CD14-positive monocyte (primary cell): Measurements from ENCODE around the gene CST8. TPM values are rescaled to one million over a fixed set of nuclear protein-coding genes. Genes with fewer than 3 reads are reported as not detected.

Experiments
- DNase-seq, 3 donors: peaks; one replicate each; pipeline ENCODE4 v3.0.0-alpha.2; 2011 to 2022
- H2AFZ ChIP-seq: 2 replicates; pipeline ENCODE4 v1.6.0; 2012; ENCODE audit warnings: mild to moderate bottlenecking, low read depth, low read length, inconsistent platforms; ENCODE audit not compliant: insufficient read depth, poor library complexity, severe bottlenecking
- H3K27ac ChIP-seq, 2 donors: 1 replicate in 1 of 2; 2 replicates in 1 of 2; pipeline ENCODE4 v1.5.1; 2012 to 2013; ENCODE audit warnings: low read length in 2 of 2, control low read depth in 1 of 2, inconsistent platforms in 1 of 2, low read depth in 1 of 2, mild to moderate bottlenecking in 1 of 2
- H3K27me3 ChIP-seq, 2 donors: one replicate each; pipeline versions ENCODE4 v1.6.0 to v1.6.1; 2011 to 2013; ENCODE audit warnings: low read length in 2 of 2; ENCODE audit not compliant: control insufficient read depth in 2 of 2, insufficient read depth in 2 of 2
- H3K36me3 ChIP-seq, 2 donors: replicated peaks in 1 of 2; 1 replicate in 1 of 2; 2 replicates in 1 of 2; pipeline versions ENCODE4 v1.5.1 to v1.6.1; 2012 to 2013; ENCODE audit warnings: low read length in 2 of 2, control low read depth in 1 of 2, inconsistent platforms in 1 of 2, mild to moderate bottlenecking in 1 of 2; ENCODE audit not compliant: insufficient read depth in 2 of 2, control insufficient read depth in 1 of 2
- H3K4me1 ChIP-seq, 2 donors: 1 replicate in 1 of 2; 2 replicates in 1 of 2; pipeline versions ENCODE4 v1.5.1 to v1.6.1; 2012 to 2013; ENCODE audit warnings: low read length in 2 of 2, control low read depth in 1 of 2, inconsistent platforms in 1 of 2, mild to moderate bottlenecking in 1 of 2, moderate library complexity in 1 of 2; ENCODE audit not compliant: insufficient read depth in 2 of 2, control insufficient read depth in 1 of 2
- H3K4me2 ChIP-seq: replicated peaks from 2 replicates; pipeline ENCODE3; 2012; ENCODE audit warnings: low read length, moderate library complexity, mild to moderate bottlenecking; ENCODE audit not compliant: poor library complexity, severe bottlenecking; ENCODE audit errors: extremely low read depth
- H3K4me3 ChIP-seq, 3 experiments: fragments of 200-600 bp in 1 of 3; sonication (generic) in 1 of 3; replicated peaks in 1 of 3; 1 replicate in 2 of 3; 2 replicates in 1 of 3; pipeline ENCODE4 v1.5.1; 2011 to 2013; ENCODE audit warnings: low read length in 3 of 3, mild to moderate bottlenecking in 3 of 3, control low read depth in 2 of 3, low read depth in 2 of 3, inconsistent platforms in 1 of 3, moderate library complexity in 1 of 3
- H3K79me2 ChIP-seq: 2 replicates; pipeline ENCODE4 v1.6.0; 2012; ENCODE audit warnings: mild to moderate bottlenecking, control low read depth, inconsistent platforms, low read length, moderate library complexity; ENCODE audit not compliant: insufficient read depth
- H3K9ac ChIP-seq: 2 replicates; pipeline ENCODE4 v1.6.0; 2017; ENCODE audit warnings: low read length, mild to moderate bottlenecking; ENCODE audit not compliant: insufficient read depth, poor library complexity, severe bottlenecking
- H3K9me3 ChIP-seq, 2 donors: replicated peaks in 1 of 2; 1 replicate in 1 of 2; 2 replicates in 1 of 2; pipeline versions ENCODE4 v1.5.1 to v1.6.1; 2012 to 2013; ENCODE audit warnings: low read length in 2 of 2, control low read depth in 1 of 2; ENCODE audit not compliant: control insufficient read depth in 1 of 2, insufficient read depth in 1 of 2
- H4K20me1 ChIP-seq: 2 replicates; pipeline ENCODE4 v1.6.0; 2012; ENCODE audit warnings: mild to moderate bottlenecking, low read length, control low read depth, moderate library complexity; ENCODE audit not compliant: insufficient read depth
- H3K27ac Mint-ChIP-seq, 7 donors: one replicate each; pipeline ENCODE4 v1.8.0; 2020; ENCODE audit warnings: mild to moderate bottlenecking in 7 of 7, mixed read lengths in 7 of 7, moderate library complexity in 6 of 7, inconsistent platforms in 2 of 7
- H3K27me3 Mint-ChIP-seq, 3 donors: one replicate each; pipeline ENCODE4 v1.8.0; 2021 to 2022; ENCODE audit warnings: low read depth in 3 of 3, mild to moderate bottlenecking in 3 of 3, mixed read lengths in 3 of 3, moderate library complexity in 3 of 3, inconsistent platforms in 1 of 3
- H3K36me3 Mint-ChIP-seq, 2 donors: one replicate each; pipeline ENCODE4 v1.8.0; 2020; ENCODE audit warnings: mixed read lengths in 2 of 2, inconsistent platforms in 1 of 2, mild to moderate bottlenecking in 1 of 2
- H3K4me1 Mint-ChIP-seq: one replicate; pipeline ENCODE4 v1.8.0; 2020; ENCODE audit warnings: mild to moderate bottlenecking, mixed read lengths
- H3K4me3 Mint-ChIP-seq, 2 donors: one replicate each; pipeline ENCODE4 v1.8.0; 2020; ENCODE audit warnings: mild to moderate bottlenecking in 2 of 2, mixed read lengths in 2 of 2, moderate library complexity in 1 of 2
- H3K9me3 Mint-ChIP-seq, 7 donors: one replicate each; pipeline ENCODE4 v1.8.0; 2020 to 2022; ENCODE audit warnings: mixed read lengths in 7 of 7, mild to moderate bottlenecking in 6 of 7, moderate library complexity in 6 of 7, inconsistent platforms in 2 of 7
- WGBS: methylation state at CpG from one replicate; pipeline ENCODE4 v1.1.5; 2013; ENCODE audit warnings: missing lambda C conversion rate; ENCODE audit not compliant: insufficient coverage; 5-methylcytosine and 5-hydroxymethylcytosine counted together
- intact Hi-C, 2 donors: fragments of 100-400 bp; cut with micrococcal nuclease; formaldehyde crosslinking; loops; one replicate each; pipeline versions ENCODE4 v1.15.0 to v1.15.1; 2023
- polyA plus RNA-seq, 3 donors: library from polyadenylated mRNA; depleted of rRNA in 1 of 3; unstranded in 2 of 3; stranded (reverse) in 1 of 3; fragments of 300-500 nt in 2 of 3; fragments of >200 nt in 1 of 3; fragmentation: Illumina TruSeq in 2 of 3; gene quantifications; 1 replicate in 2 of 3; 2 replicates in 1 of 3; pipeline ENCODE4 v1.2.3, GENCODE V29; 2012 to 2021
- TF ChIP-seq, protein P1 (sequence below): fragments of 200-600 bp; IDR thresholded peaks from one replicate; pipeline ENCODE4 v1.8.0; 2022; ENCODE audit warnings: antibody characterized with exemption, mild to moderate bottlenecking

Gene CST8
- polyA plus RNA-seq, 3 donors = not detected

DNA sequence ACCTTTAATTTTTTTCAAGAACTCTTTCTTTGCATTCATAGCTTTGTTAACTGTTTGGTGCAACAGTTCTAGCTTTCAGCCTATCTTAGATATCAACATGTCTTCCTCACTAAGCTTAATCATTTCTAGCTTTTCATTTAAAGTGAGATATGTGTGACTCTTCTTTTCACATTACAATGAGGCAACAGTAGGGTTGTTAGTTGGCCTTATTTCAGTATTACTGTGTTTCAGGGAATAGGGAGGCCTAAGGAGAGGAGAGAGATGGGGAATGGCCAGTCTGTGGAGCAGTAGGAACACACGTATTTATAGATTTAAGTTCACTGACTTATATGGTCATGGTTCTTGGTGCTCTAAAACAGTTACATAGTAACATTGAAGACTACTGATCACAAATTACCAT, 41.6 kb downstream of the CST8 start:
- intact Hi-C loops = no loop called here
- TF ChIP-seq, protein P1, sequence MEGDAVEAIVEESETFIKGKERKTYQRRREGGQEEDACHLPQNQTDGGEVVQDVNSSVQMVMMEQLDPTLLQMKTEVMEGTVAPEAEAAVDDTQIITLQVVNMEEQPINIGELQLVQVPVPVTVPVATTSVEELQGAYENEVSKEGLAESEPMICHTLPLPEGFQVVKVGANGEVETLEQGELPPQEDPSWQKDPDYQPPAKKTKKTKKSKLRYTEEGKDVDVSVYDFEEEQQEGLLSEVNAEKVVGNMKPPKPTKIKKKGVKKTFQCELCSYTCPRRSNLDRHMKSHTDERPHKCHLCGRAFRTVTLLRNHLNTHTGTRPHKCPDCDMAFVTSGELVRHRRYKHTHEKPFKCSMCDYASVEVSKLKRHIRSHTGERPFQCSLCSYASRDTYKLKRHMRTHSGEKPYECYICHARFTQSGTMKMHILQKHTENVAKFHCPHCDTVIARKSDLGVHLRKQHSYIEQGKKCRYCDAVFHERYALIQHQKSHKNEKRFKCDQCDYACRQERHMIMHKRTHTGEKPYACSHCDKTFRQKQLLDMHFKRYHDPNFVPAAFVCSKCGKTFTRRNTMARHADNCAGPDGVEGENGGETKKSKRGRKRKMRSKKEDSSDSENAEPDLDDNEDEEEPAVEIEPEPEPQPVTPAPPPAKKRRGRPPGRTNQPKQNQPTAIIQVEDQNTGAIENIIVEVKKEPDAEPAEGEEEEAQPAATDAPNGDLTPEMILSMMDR = no peak
- Histone ChIP-seq H3K79me2 (no peaks in the 10 kb centered on the region), H3K27ac (no peak overlapping the region), H3K27me3 (no peaks in the 10 kb centered on the region), H4K20me1 (no peaks in the 10 kb centered on the region), H3K4me3 (no peak overlapping the region), H3K36me3 (no peaks in the 10 kb centered on the region), H3K9me3 (peaks cover 16 to 30% of the 10 kb centered on the region in 2 donors), H3K4me1 (no peaks in the 10 kb centered on the region), H2AFZ (no peak overlapping the region), H3K4me2 (no peak overlapping the region), H3K9ac (no peak overlapping the region)
- H3K36me3 Mint-ChIP-seq = no peaks in the 10 kb centered on the region
- H3K4me1 Mint-ChIP-seq = peaks cover 10% of the 10 kb centered on the region
- no peak overlapping the region for H3K4me3 Mint-ChIP-seq
- H3K27ac Mint-ChIP-seq = no peak overlapping the region
- no CpG with 5 or more reads among the region's 1 CpG for WGBS
- H3K9me3 Mint-ChIP-seq = peaks cover 12 to 41% (median 24%) of the 10 kb centered on the region in 7 donors
- DNase-seq = no peak
- H3K27me3 Mint-ChIP-seq = peaks cover 0 to 4% (median 0%) of the 10 kb centered on the region in 3 donors

DNA sequence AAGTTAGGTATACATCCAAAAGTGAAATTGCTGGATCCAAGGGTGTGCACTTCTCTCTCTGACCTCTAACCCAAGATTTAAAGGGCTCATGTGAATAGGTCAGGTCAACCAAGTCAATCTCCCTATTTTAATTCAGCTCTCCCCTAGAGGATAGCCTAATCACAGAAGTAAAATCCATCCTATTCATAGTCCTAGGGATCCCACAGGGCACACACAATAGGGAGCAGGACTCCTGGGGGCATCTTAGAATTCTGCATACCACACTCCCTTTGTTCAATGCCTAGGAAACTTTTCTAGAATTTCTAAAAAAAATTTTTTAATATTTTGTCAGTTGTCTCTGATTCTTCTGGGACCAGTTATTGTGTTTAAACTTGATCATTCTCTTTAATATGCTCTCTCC, 42.2 kb downstream of the CST8 start:
- Histone ChIP-seq H3K4me1 (no peaks in the 10 kb centered on the region), H3K27ac (no peak overlapping the region), H2AFZ (no peak overlapping the region), H3K4me2 (no peak overlapping the region), H3K36me3 (no peaks in the 10 kb centered on the region), H3K4me3 (no peak overlapping the region), H3K9me3 (peaks cover 16 to 29% of the 10 kb centered on the region in 2 donors), H3K79me2 (no peaks in the 10 kb centered on the region), H3K27me3 (no peaks in the 10 kb centered on the region), H4K20me1 (no peaks in the 10 kb centered on the region), H3K9ac (no peak overlapping the region)
- Mint-ChIP-seq H3K36me3 (no peaks in the 10 kb centered on the region), H3K27me3 (peaks cover 0 to 4% (median 0%) of the 10 kb centered on the region in 3 donors), H3K27ac (no peak overlapping the region), H3K4me3 (no peak overlapping the region), H3K4me1 (peaks cover 10% of the 10 kb centered on the region), H3K9me3 (peaks cover 12 to 37% (median 24%) of the 10 kb centered on the region in 7 donors)
- TF ChIP-seq, protein P1 = no peak
- no peak for DNase-seq
- intact Hi-C loops = no loop called here
